Osteocyte (in vitro differentiated cells): Measurements from ENCODE around the gene TTC24. TPM values are rescaled to one million over a fixed set of nuclear protein-coding genes. Genes with fewer than 3 reads are reported as not detected.

Source experiments
- DNase-seq: peaks from one replicate; pipeline ENCODE4 v3.0.0; 2021; ENCODE audit warnings: mixed read lengths; ENCODE audit not compliant: unreplicated experiment; ENCODE audit errors: extremely low spot score
- H3K27ac Mint-ChIP-seq: one replicate; pipeline ENCODE4 v1.8.0; 2021; ENCODE audit warnings: mild to moderate bottlenecking, mixed read lengths; ENCODE audit not compliant: unreplicated experiment
- H3K27me3 Mint-ChIP-seq: one replicate; pipeline ENCODE4 v1.8.0; 2021; ENCODE audit warnings: mixed read lengths; ENCODE audit not compliant: unreplicated experiment
- H3K36me3 Mint-ChIP-seq: one replicate; pipeline ENCODE4 v1.8.0; 2021; ENCODE audit warnings: mixed read lengths; ENCODE audit not compliant: unreplicated experiment
- H3K4me1 Mint-ChIP-seq: one replicate; pipeline ENCODE4 v1.8.0; 2021; ENCODE audit warnings: mixed read lengths; ENCODE audit not compliant: unreplicated experiment
- H3K4me3 Mint-ChIP-seq: one replicate; pipeline ENCODE4 v1.8.0; 2021; ENCODE audit warnings: mild to moderate bottlenecking, moderate library complexity, mixed read lengths; ENCODE audit not compliant: unreplicated experiment
- H3K9me3 Mint-ChIP-seq: one replicate; pipeline ENCODE4 v1.8.0; 2021; ENCODE audit warnings: mixed read lengths; ENCODE audit not compliant: unreplicated experiment
- CTCF ChIP-seq: fragments of 200-600 bp; sonication (generic); IDR thresholded peaks from 2 replicates; pipeline ENCODE4 v1.5.0; 2021; ENCODE audit warnings: antibody characterized with exemption, mild to moderate bottlenecking, moderate library complexity
- total RNA-seq: library from RNA; stranded (reverse); gene quantifications from 2 replicates; pipeline ENCODE4 v1.2.1, GENCODE V29; 2021

TTC24 gene
- total RNA-seq, 1 donor from 2014 or later, result not detected

- no peak for TF ChIP-seq CTCF
- peak overlapping the region; percentile 87 for H3K27ac Mint-ChIP-seq
- no peaks in the 10 kb centered on the region for H3K36me3 Mint-ChIP-seq
- H3K27me3 Mint-ChIP-seq, result peaks cover 16% of the 10 kb centered on the region
- H3K9me3 Mint-ChIP-seq, result no peaks in the 10 kb centered on the region
- H3K4me1 Mint-ChIP-seq, result peaks cover 24% of the 10 kb centered on the region
- H3K4me3 Mint-ChIP-seq, result peak overlapping the region; percentile 94
- no peak for DNase-seq
These were observed 8.2 kb upstream of the TTC24 start for GRCh38 chr1:156571261-156571852.

GRCh38 chr1:156571919-156572662, 7.4 kb upstream of the TTC24 start, which contains the start of gene IQGAP3:
Gene IQGAP3, minus strand, starts transcription at chr1:156572565. Its CDS starts 36 bp downstream, at chr1:156572529.
- Mint-ChIP-seq H3K27me3 (peaks cover 16% of the 10 kb centered on the region), H3K4me1 (peaks cover 24% of the 10 kb centered on the region), H3K4me3 (peak within 1 kb of the TSS; percentile 94), H3K9me3 (no peaks in the 10 kb centered on the region), H3K27ac (peak within 1 kb of the TSS; percentile 87), H3K36me3 (no peaks in the 10 kb centered on the region)
- peak; percentile 93 for DNase-seq
- TF ChIP-seq CTCF, result no peak

- DNase-seq, result no peak
- TF ChIP-seq CTCF, result no peak
- Mint-ChIP-seq H3K27ac (peak overlapping the region; percentile 87), H3K36me3 (no peaks in the 10 kb centered on the region), H3K4me3 (peak overlapping the region; percentile 94), H3K4me1 (peaks cover 24% of the 10 kb centered on the region), H3K27me3 (peaks cover 16% of the 10 kb centered on the region), H3K9me3 (no peaks in the 10 kb centered on the region)
These were observed 6.9 kb upstream of the TTC24 start for GRCh38 chr1:156572663-156573018.

GRCh38 chr1:156574039-156574633, 5.4 kb upstream of the TTC24 start:
- Mint-ChIP-seq H3K27me3 (peaks cover 16% of the 10 kb centered on the region), H3K27ac (no peak overlapping the region), H3K4me3 (no peak overlapping the region), H3K36me3 (no peaks in the 10 kb centered on the region), H3K9me3 (no peaks in the 10 kb centered on the region), H3K4me1 (peaks cover 24% of the 10 kb centered on the region)
- no peak for TF ChIP-seq CTCF
- DNase-seq, result no peak

- H3K27ac Mint-ChIP-seq, result no peak overlapping the region
- no peak for TF ChIP-seq CTCF
- H3K9me3 Mint-ChIP-seq, result no peaks in the 10 kb centered on the region
- peaks cover 2% of the 10 kb centered on the region for H3K4me1 Mint-ChIP-seq
- no peaks in the 10 kb centered on the region for H3K36me3 Mint-ChIP-seq
- no peak overlapping the region for H3K4me3 Mint-ChIP-seq
- DNase-seq, result no peak
- peaks cover 16% of the 10 kb centered on the region for H3K27me3 Mint-ChIP-seq
These were observed 2.0 kb upstream of the TTC24 start for GRCh38 chr1:156577550-156577949.
